MCF 10A (cell line): ENCODE data around the gene ZC3H7A. TPM values are rescaled to one million over a fixed set of nuclear protein-coding genes. Genes with fewer than 3 reads are reported as not detected.

Experiments used
- BruUV-seq: library from RNA; stranded (reverse); fragments of 400-500 nt; replicated peaks from 2 replicates; lab custom pipeline; 2021; lab: Mats Ljungman, UMichigan
- CTCF ChIA-PET: fragments of 300-600 bp; sonication (Branson Sonifier 250); formaldehyde crosslinking; extraction: SDS; loops from one replicate; lab custom pipeline; 2021; ENCODE audit warnings: antibody characterized with exemption, inconsistent platforms; lab: Yijun Ruan, JAX
- POLR2A ChIA-PET: fragments of 300-600, 350-650 bp; sonication (Branson Sonifier 250); formaldehyde crosslinking; extraction: SDS; loops from one replicate; lab custom pipeline; 2020; ENCODE audit warnings: antibody characterized with exemption, inconsistent platforms; lab: Yijun Ruan, JAX
- DNase-seq: peaks from one replicate; pipeline ENCODE4 v3.0.0-alpha.2; 2018; ENCODE audit not compliant: unreplicated experiment
- H3K27ac Mint-ChIP-seq: one replicate; pipeline ENCODE4 v1.8.0; 2022; ENCODE audit warnings: mild to moderate bottlenecking, low read depth, mixed read lengths; ENCODE audit not compliant: unreplicated experiment
- H3K27me3 Mint-ChIP-seq: one replicate; pipeline ENCODE4 v1.8.0; 2022; ENCODE audit warnings: mixed read lengths; ENCODE audit not compliant: insufficient read depth, unreplicated experiment
- H3K36me3 Mint-ChIP-seq: one replicate; pipeline ENCODE4 v1.8.0; 2022; ENCODE audit warnings: mild to moderate bottlenecking, moderate library complexity, mixed read lengths; ENCODE audit not compliant: insufficient read depth, unreplicated experiment
- H3K4me1 Mint-ChIP-seq: one replicate; pipeline ENCODE4 v1.8.0; 2022; ENCODE audit warnings: mixed read lengths; ENCODE audit not compliant: insufficient read depth, unreplicated experiment
- H3K4me3 Mint-ChIP-seq: one replicate; pipeline ENCODE4 v1.8.0; 2022; ENCODE audit warnings: mild to moderate bottlenecking, moderate library complexity, mixed read lengths; ENCODE audit not compliant: unreplicated experiment
- H3K9me3 Mint-ChIP-seq: one replicate; pipeline ENCODE4 v1.8.0; 2022; ENCODE audit warnings: mixed read lengths; ENCODE audit not compliant: unreplicated experiment
- CTCF ChIP-seq: fragments of 200-600 bp; IDR thresholded peaks from one replicate; pipeline ENCODE4 v1.8.0; 2022; ENCODE audit warnings: antibody characterized with exemption, mild to moderate bottlenecking; ENCODE audit not compliant: unreplicated experiment
- intact Hi-C: fragments of 100-400 bp; cut with micrococcal nuclease; formaldehyde crosslinking; loops from 2 replicates; pipeline ENCODE4 v1.14.1; 2022
- total RNA-seq: library from RNA; stranded (reverse); gene quantifications from 2 replicates; pipeline ENCODE4 v1.2.3, GENCODE V29; 2022

Gene ZC3H7A
- total RNA-seq, 1 experiment from 2014 or later: 66.9 TPM

- CTCF ChIA-PET: interaction anchor here (0.7 kb wide), 1 partner anchor 67 kb away, joined by 3 read pairs; no protein-coding TSS in a partner anchor
These were observed 39.1 kb downstream of the ZC3H7A start for GRCh38 chr16:11757671-11758545.

GRCh38 chr16:11756248-11756647 is 40.8 kb downstream of the ZC3H7A start:
- no TSS peak for BruUV-seq
- Mint-ChIP-seq H3K4me1 (no peaks in the 10 kb centered on the region), H3K36me3 (peaks cover 96% of the 10 kb centered on the region), H3K27ac (no peak overlapping the region), H3K27me3 (no peaks in the 10 kb centered on the region), H3K4me3 (no peak overlapping the region), H3K9me3 (no peaks in the 10 kb centered on the region)
- no peak for TF ChIP-seq CTCF
- ChIA-PET POLR2A (interaction anchor here (1.1 kb wide), 1 partner anchor 9 kb away, joined by 3 read pairs; no protein-coding TSS in a partner anchor), CTCF (no interaction called here)
- intact Hi-C loops: no loop called here
- DNase-seq: no peak

More at GRCh38 chr16:11757671-11758545, 39.1 kb downstream of the ZC3H7A start:
- TF ChIP-seq CTCF: no peak
- Mint-ChIP-seq H3K4me1 (no peaks in the 10 kb centered on the region), H3K36me3 (peaks cover 96% of the 10 kb centered on the region), H3K4me3 (no peak overlapping the region), H3K9me3 (no peaks in the 10 kb centered on the region), H3K27ac (no peak overlapping the region), H3K27me3 (no peaks in the 10 kb centered on the region)
- POLR2A ChIA-PET: interaction anchor here (1.0 to 1.4 kb wide), 3 partner anchors 10 to 24 kb away, joined by 3 to 5 read pairs (median 4); no protein-coding TSS in a partner anchor
- BruUV-seq: no TSS peak
- intact Hi-C loops: no loop called here
- peak; percentile 59 for DNase-seq

GRCh38 chr16:11755022-11755760 is 41.9 kb downstream of the ZC3H7A start:
- Mint-ChIP-seq H3K36me3 (peaks cover 96% of the 10 kb centered on the region), H3K4me3 (no peak overlapping the region), H3K27me3 (no peaks in the 10 kb centered on the region), H3K27ac (no peak overlapping the region), H3K9me3 (no peaks in the 10 kb centered on the region), H3K4me1 (no peaks in the 10 kb centered on the region)
- POLR2A ChIA-PET: no interaction called here
- no TSS peak for BruUV-seq
- CTCF ChIA-PET: no interaction called here
- no peak for DNase-seq
- intact Hi-C loops: no loop called here
- no peak for TF ChIP-seq CTCF

- Mint-ChIP-seq H3K4me1 (no peaks in the 10 kb centered on the region), H3K36me3 (peaks cover 99% of the 10 kb centered on the region), H3K27me3 (no peaks in the 10 kb centered on the region), H3K27ac (no peak overlapping the region), H3K4me3 (no peak overlapping the region), H3K9me3 (no peaks in the 10 kb centered on the region)
- intact Hi-C loops: no loop called here
- ChIA-PET CTCF (interaction anchor here (1.0 kb wide), 1 partner anchor 73 kb away, joined by 3 read pairs; no protein-coding TSS in a partner anchor), POLR2A (interaction anchor here (2.1 kb wide), 1 partner anchor 10 kb away, joined by 7 read pairs; no protein-coding TSS in a partner anchor)
- no peak for TF ChIP-seq CTCF
- BruUV-seq: no TSS peak
- DNase-seq: no peak
These were observed 44.2 kb downstream of the ZC3H7A start for GRCh38 chr16:11752856-11753255.
